Measurements from ENCODE around the gene CALY. TPM values are rescaled to one million over a fixed set of nuclear protein-coding genes. Genes with fewer than 3 reads are reported as not detected.

Gene CALY, protein sequence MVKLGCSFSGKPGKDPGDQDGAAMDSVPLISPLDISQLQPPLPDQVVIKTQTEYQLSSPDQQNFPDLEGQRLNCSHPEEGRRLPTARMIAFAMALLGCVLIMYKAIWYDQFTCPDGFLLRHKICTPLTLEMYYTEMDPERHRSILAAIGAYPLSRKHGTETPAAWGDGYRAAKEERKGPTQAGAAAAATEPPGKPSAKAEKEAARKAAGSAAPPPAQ
- 1 to 10 TPM; 3.8 to 3.9 TPM for total RNA-seq
- 0.85 TPM for polyA plus RNA-seq (2013, experiment 1 of 2)
- 1.4 TPM for polyA plus RNA-seq (2013, experiment 2 of 2)
- 0 to 4.2 (median 0.64) reads per million in 172 experiments for total RNA-seq

DNA sequence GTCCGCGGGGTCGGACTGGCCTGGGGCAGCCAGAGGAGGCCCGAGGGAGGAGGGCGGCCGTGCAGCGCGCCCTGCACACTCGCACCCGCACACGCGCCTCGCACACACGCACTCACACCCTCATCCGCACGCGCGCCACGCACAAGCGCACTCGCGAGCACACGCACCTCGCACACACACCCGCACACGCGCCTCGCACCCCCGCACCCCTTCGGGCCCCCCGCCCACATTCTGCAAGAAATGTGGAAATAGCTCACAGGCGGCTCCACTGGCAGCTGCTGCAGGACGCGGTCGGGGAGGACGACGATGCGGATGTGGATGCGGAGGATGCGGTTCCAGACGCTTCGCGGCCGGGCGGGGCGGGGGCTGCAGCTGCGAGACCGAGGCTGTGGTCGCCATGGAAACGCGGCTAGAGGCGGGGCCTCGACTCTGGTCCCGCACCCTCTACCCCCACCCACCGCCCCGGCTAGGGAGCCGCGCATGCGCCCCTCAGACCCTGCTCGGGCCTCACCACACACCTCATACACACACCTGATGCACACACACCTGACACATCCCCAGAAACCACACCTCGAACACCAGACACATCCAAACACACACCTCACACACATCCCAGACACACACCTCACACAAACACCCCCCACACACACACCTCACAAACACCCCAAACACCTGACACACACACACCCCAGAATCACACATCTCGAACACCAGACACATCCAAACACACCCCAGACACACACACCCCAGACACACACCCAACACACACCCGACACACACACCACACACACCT is at the start of gene CALY:
TSS of gene CALY (minus strand) at position 320 of the 793 bp plus-strand sequence. CDS start 7,907 bp downstream, outside the sequence.
- ChIA-PET POLR2A (interaction anchor here (1.0 to 2.0 kb wide), 11 partner anchors 9 to 74 kb away, joined by 3 to 12 read pairs (median 4); partner anchors contain the start of genes FUOM and PAOX), CTCF (no interaction called here)
- Histone ChIP-seq H3K27ac (ENCODE audit: low read depth in 1 of 2, low read length in 2 of 2) (peak within 1 kb of the TSS; percentile 53 to 78), H3K4me1 (ENCODE audit: insufficient read depth, low read length) (peaks cover 41% of the 10 kb centered on the region), H3K4me3 (ENCODE audit: low read length) (peak within 1 kb of the TSS; percentile 58), H3K27me3 (ENCODE audit: control insufficient read depth in 1 of 2, insufficient read depth in 2 of 2, low read length in 2 of 2) (no peaks in the 10 kb centered on the region), H3K36me3 (ENCODE audit: insufficient read depth, low read length) (no peaks in the 10 kb centered on the region), H3K9me3 (ENCODE audit: control insufficient read depth in 1 of 2, insufficient read depth in 1 of 2, low read length in 2 of 2) (peaks cover 0 to 13% of the 10 kb centered on the region in 2 experiments)
- Mint-ChIP-seq H3K4me3 (peak within 1 kb of the TSS; percentile 81), H3K27me3 (peaks cover 10% of the 10 kb centered on the region), H3K27ac (peak within 1 kb of the TSS; percentile 86), H3K9me3 (peaks cover 4% of the 10 kb centered on the region), H3K36me3 (ENCODE audit: low read depth) (peaks cover 4% of the 10 kb centered on the region), H3K4me1 (ENCODE audit: low read depth) (peaks cover 6% of the 10 kb centered on the region)
- ATAC-seq (ENCODE audit: poor library complexity) = peak; percentile 62
- intact Hi-C loops (cut with DNase I, micrococcal nuclease) = loop anchor here (2.0 to 5.0 kb wide), 4 partner anchors 20 to 56 kb away; partner anchors contain the start of genes ECHS1 (in 1 of the 2), FUOM (in 1 of the 2) and MTG1 (in 1 of the 2)
- peak; percentile 84 to 97 (median 90) for DNase-seq
- TF ChIP-seq, protein P1, sequence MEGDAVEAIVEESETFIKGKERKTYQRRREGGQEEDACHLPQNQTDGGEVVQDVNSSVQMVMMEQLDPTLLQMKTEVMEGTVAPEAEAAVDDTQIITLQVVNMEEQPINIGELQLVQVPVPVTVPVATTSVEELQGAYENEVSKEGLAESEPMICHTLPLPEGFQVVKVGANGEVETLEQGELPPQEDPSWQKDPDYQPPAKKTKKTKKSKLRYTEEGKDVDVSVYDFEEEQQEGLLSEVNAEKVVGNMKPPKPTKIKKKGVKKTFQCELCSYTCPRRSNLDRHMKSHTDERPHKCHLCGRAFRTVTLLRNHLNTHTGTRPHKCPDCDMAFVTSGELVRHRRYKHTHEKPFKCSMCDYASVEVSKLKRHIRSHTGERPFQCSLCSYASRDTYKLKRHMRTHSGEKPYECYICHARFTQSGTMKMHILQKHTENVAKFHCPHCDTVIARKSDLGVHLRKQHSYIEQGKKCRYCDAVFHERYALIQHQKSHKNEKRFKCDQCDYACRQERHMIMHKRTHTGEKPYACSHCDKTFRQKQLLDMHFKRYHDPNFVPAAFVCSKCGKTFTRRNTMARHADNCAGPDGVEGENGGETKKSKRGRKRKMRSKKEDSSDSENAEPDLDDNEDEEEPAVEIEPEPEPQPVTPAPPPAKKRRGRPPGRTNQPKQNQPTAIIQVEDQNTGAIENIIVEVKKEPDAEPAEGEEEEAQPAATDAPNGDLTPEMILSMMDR (IDR thresholded peaks at IDR 0.05) = no peak

DNA sequence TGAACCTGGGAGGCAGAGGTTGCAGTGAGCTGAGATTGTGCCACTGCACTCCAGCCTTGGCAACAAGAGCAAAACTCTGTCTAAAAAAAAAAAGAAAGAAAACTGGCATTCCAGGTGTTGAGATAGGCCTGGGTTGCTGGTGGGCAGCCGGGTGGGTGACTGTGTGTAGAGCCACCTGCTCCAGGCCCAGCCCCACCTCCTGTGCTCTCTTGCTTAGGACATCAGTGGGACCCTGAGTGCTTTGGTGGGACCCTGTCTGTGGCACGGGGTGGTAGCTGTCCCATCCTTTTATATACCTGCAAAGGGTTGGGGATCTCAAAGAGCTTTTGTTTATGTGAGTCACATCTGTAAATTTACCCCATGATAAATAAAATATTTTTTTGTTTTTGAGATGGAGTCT is 48.5 kb upstream of the CALY start:
- no peak for ATAC-seq (ENCODE audit: poor library complexity)
- no peaks in the 10 kb centered on the region for H3K9me3 Mint-ChIP-seq
- H3K4me3 Mint-ChIP-seq = no peak overlapping the region
- Histone ChIP-seq H3K4me3 (ENCODE audit: low read length) (no peak overlapping the region), H3K4me1 (ENCODE audit: insufficient read depth, low read length) (peaks cover 27% of the 10 kb centered on the region), H3K9me3 (ENCODE audit: control insufficient read depth in 1 of 2, insufficient read depth in 1 of 2, low read length in 2 of 2) (no peaks in the 10 kb centered on the region), H3K36me3 (ENCODE audit: insufficient read depth, low read length) (peaks cover 3% of the 10 kb centered on the region), H3K27ac (ENCODE audit: low read depth in 1 of 2, low read length in 2 of 2) (no peak overlapping the region), H3K27me3 (ENCODE audit: control insufficient read depth in 1 of 2, insufficient read depth in 2 of 2, low read length in 2 of 2) (no peaks in the 10 kb centered on the region)
- intact Hi-C loops (cut with DNase I, micrococcal nuclease) = no loop called here
- no peak for DNase-seq
- ChIA-PET POLR2A (no interaction called here), CTCF (interaction anchor here (1.1 kb wide), 1 partner anchor 56 kb away, joined by 4 read pairs; no protein-coding TSS in a partner anchor)
- H3K4me1 Mint-ChIP-seq (ENCODE audit: low read depth) = peaks cover 24% of the 10 kb centered on the region
- no peak overlapping the region for H3K27ac Mint-ChIP-seq
- TF ChIP-seq, protein P1 (IDR thresholded peaks at IDR 0.05) = no peak
- no peaks in the 10 kb centered on the region for H3K36me3 Mint-ChIP-seq (ENCODE audit: low read depth)
- no peaks in the 10 kb centered on the region for H3K27me3 Mint-ChIP-seq

DNA sequence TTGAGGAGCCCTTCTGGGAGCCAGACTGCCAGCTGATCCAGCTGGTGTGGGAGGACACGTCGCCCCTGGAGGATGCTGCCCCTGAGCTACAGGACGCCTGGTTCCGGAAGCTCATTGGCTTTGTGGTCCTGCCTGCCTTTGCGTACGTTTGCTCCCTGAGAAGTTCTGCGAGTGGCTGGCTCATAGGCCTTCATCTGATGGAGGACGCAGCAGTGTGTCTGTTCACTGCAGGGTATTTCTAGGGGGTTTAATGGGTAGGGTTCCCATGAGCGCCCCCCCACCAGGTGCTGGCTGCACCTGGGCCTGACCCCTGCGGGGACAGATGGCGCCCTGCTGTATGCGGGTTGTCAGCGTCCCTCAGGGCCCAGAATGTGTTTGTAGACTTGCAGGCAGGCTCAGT is 47.4 kb upstream of the CALY start:
- intact Hi-C loops (cut with DNase I, micrococcal nuclease) = no loop called here
- Mint-ChIP-seq H3K36me3 (ENCODE audit: low read depth) (no peaks in the 10 kb centered on the region), H3K4me1 (ENCODE audit: low read depth) (peaks cover 15% of the 10 kb centered on the region), H3K27me3 (no peaks in the 10 kb centered on the region), H3K4me3 (no peak overlapping the region), H3K9me3 (no peaks in the 10 kb centered on the region), H3K27ac (peak overlapping the region; percentile 18)
- no peak overlapping the region for H3K4me3 ChIP-seq (ENCODE audit: low read length)
- H3K27ac ChIP-seq (ENCODE audit: low read depth in 1 of 2, low read length in 2 of 2) = no peak overlapping the region
- POLR2A ChIA-PET = no interaction called here
- H3K4me1 ChIP-seq (ENCODE audit: insufficient read depth, low read length) = peaks cover 24% of the 10 kb centered on the region
- DNase-seq = peak in 1 of 14 experiments; percentile 10
- CTCF ChIA-PET = no interaction called here
- ATAC-seq (ENCODE audit: poor library complexity) = no peak
- no peaks in the 10 kb centered on the region for H3K9me3 ChIP-seq (ENCODE audit: control insufficient read depth in 1 of 2, insufficient read depth in 1 of 2, low read length in 2 of 2)
- TF ChIP-seq, protein P1 (IDR thresholded peaks at IDR 0.05) = no peak
- peaks cover 3% of the 10 kb centered on the region for H3K36me3 ChIP-seq (ENCODE audit: insufficient read depth, low read length)
- no peaks in the 10 kb centered on the region for H3K27me3 ChIP-seq (ENCODE audit: control insufficient read depth in 1 of 2, insufficient read depth in 2 of 2, low read length in 2 of 2)
